OCI-LY7 (cell line): ENCODE results near the gene ZNF525.

ENCODE experiments used
- EZH2phosphoT487 ChIP-seq: fragments of 200-600 bp; sonication (generic); IDR thresholded peaks from 2 replicates; pipeline ENCODE4 v1.6.1; 2018; ENCODE audit warnings: low read depth, borderline replicate concordance, mild to moderate bottlenecking, mixed run types, antibody characterized with exemption, low read length, moderate library complexity, mixed read lengths
- TF ChIP-seq, protein P1 (sequence below): fragments of 200-600 bp; sonication (generic); conservative IDR thresholded peaks from 2 replicates; pipeline ENCODE4 v1.5.1; 2014; ENCODE audit warnings: mild to moderate bottlenecking, antibody characterized with exemption, low read length, moderate library complexity, mixed read lengths

- TF ChIP-seq, protein P1, sequence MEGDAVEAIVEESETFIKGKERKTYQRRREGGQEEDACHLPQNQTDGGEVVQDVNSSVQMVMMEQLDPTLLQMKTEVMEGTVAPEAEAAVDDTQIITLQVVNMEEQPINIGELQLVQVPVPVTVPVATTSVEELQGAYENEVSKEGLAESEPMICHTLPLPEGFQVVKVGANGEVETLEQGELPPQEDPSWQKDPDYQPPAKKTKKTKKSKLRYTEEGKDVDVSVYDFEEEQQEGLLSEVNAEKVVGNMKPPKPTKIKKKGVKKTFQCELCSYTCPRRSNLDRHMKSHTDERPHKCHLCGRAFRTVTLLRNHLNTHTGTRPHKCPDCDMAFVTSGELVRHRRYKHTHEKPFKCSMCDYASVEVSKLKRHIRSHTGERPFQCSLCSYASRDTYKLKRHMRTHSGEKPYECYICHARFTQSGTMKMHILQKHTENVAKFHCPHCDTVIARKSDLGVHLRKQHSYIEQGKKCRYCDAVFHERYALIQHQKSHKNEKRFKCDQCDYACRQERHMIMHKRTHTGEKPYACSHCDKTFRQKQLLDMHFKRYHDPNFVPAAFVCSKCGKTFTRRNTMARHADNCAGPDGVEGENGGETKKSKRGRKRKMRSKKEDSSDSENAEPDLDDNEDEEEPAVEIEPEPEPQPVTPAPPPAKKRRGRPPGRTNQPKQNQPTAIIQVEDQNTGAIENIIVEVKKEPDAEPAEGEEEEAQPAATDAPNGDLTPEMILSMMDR, result no peak
- TF ChIP-seq EZH2phosphoT487, result no peak
Measured at GRCh38 chr19:53388168-53388567, 22.7 kb downstream of the ZNF525 start.
